HCT116 (cell line): Measurements from ENCODE around the gene APLF.

Source experiments
- CTCF ChIP-seq, 3 experiments: fragments of 200-600 bp in 1 of 3; sonication (generic) in 1 of 3; IDR thresholded peaks in 2 of 3; conservative IDR thresholded peaks in 1 of 3; 2 replicates each; pipeline ENCODE4 v1.5.1; 2012 to 2017; ENCODE audit warnings: low read depth in 2 of 3, low read length in 2 of 3, antibody characterized with exemption in 1 of 3, borderline replicate concordance in 1 of 3, control low read depth in 1 of 3, mild to moderate bottlenecking in 1 of 3, mixed read lengths in 1 of 3, mixed run types in 1 of 3, moderate library complexity in 1 of 3; ENCODE audit not compliant: insufficient read depth in 1 of 3
- POLR2A ChIP-seq: IDR thresholded peaks from 2 replicates; pipeline ENCODE4 v1.7.0; 2011; ENCODE audit warnings: borderline replicate concordance; ENCODE audit not compliant: insufficient read depth, insufficient read length; ENCODE audit errors: extremely low read depth
- POLR2AphosphoS5 ChIP-seq: IDR thresholded peaks from 2 replicates; pipeline ENCODE4 v1.6.1; 2011; ENCODE audit warnings: mild to moderate bottlenecking, low read depth, low read length, moderate library complexity
- SIN3A ChIP-seq: IDR thresholded peaks from 2 replicates; pipeline ENCODE4 v1.6.1; 2012; ENCODE audit warnings: low read depth

- TF ChIP-seq CTCF (IDR thresholded peaks at IDR 0.05 in 2 of 3, conservative IDR thresholded peaks at IDR 0.05 in 1 of 3; ENCODE audit: borderline replicate concordance in 1 of 3, insufficient read depth in 1 of 3, low read depth in 2 of 3, low read length in 2 of 3), result no peak
- no peak for TF ChIP-seq POLR2A
- no peak for TF ChIP-seq POLR2AphosphoS5
- TF ChIP-seq SIN3A, result no peak
These were observed 38.3 kb downstream of the APLF start for GRCh38 chr2:68505603-68506159.
